NCI-H2081 (cell line): ENCODE data around the gene PEX6.
"Not testable (repeated sequence)": the region's sequence is repeated elsewhere in the genome, so short reads cannot be mapped to it uniquely, and the experiment has no call there.

Experiments used
- DNase-seq, 2 experiments: peaks; one replicate each; lab custom pipeline; 2025; lab: John Stamatoyannopoulos, UW

The PEX6 gene

GRCh38 chr6:42978839-42979522 lies at the start of gene PEX6:
Gene PEX6 (minus strand): TSS chr6:42979181. CDS start chr6:42979150, 31 bp downstream.
- DNase-seq, result peak; percentile 81 to 88

GRCh38 chr6:43026365-43026764 lies 47.4 kb upstream of the PEX6 start:
- no peak for DNase-seq

- DNase-seq, result no peak
Measured at GRCh38 chr6:43024436-43024835, 45.5 kb upstream of the PEX6 start.

- peak; percentile 61 to 79 for DNase-seq
Measured at GRCh38 chr6:43021270-43022047, 42.5 kb upstream of the PEX6 start, which contains the start of gene RRP36. Gene RRP36 (plus strand): TSS chr6:43021623. CDS start chr6:43021655, 32 bp downstream.

- DNase-seq, result no peak
Measured at GRCh38 chr6:43020847-43021246, 41.9 kb upstream of the PEX6 start.

GRCh38 chr6:43020052-43020705 lies 41.2 kb upstream of the PEX6 start:
- no peak for DNase-seq

GRCh38 chr6:43019152-43019551 lies 40.2 kb upstream of the PEX6 start:
- no peak for DNase-seq

GRCh38 chr6:43016943-43017334 lies 38.0 kb upstream of the PEX6 start:
- DNase-seq, result no peak

GRCh38 chr6:43016176-43016942 lies 37.4 kb upstream of the PEX6 start:
- DNase-seq, result no peak

GRCh38 chr6:43014434-43014909 lies 35.5 kb upstream of the PEX6 start:
- DNase-seq, result no peak

GRCh38 chr6:43013843-43014433 lies 35.0 kb upstream of the PEX6 start, which contains the start of the genes KLHDC3 and MEA1:
Gene KLHDC3 (plus strand): TSS chr6:43014249. CDS start chr6:43017193, 2,944 bp downstream.
Gene MEA1 (minus strand): TSS chr6:43013946. CDS start chr6:43013813, 133 bp downstream.
- DNase-seq, result peak; percentile 99 to 100

- DNase-seq, result no peak
Measured at GRCh38 chr6:43013097-43013842, 34.3 kb upstream of the PEX6 start.

- no peak for DNase-seq
Measured at GRCh38 chr6:43012364-43012763, 33.4 kb upstream of the PEX6 start.

GRCh38 chr6:43011207-43011606 lies 32.2 kb upstream of the PEX6 start:
- no peak for DNase-seq

GRCh38 chr6:43009124-43009523 lies 30.1 kb upstream of the PEX6 start:
- DNase-seq, result peak in 1 of 2 experiments; percentile 43

GRCh38 chr6:43007126-43007525 lies 28.1 kb upstream of the PEX6 start:
- DNase-seq, result no peak

- no peak for DNase-seq
Measured at GRCh38 chr6:43006251-43006650, 27.3 kb upstream of the PEX6 start.

GRCh38 chr6:43005844-43006243 lies 26.9 kb upstream of the PEX6 start:
- DNase-seq, result no peak

GRCh38 chr6:43001843-43002242 lies 22.9 kb upstream of the PEX6 start:
- DNase-seq, result no peak

- not testable (repeated sequence) for DNase-seq
Measured at GRCh38 chr6:42998205-42998604, 19.2 kb upstream of the PEX6 start.
